BLaER1 treated with 17β-estradiol and CSF1 and Interleukin-3, amounts not matched to agents 10 nM and 100 nM (cell line): Measurements from ENCODE around the gene C1orf52.
"Not testable (repeated sequence)": the region's sequence is repeated elsewhere in the genome, so short reads cannot be mapped to it uniquely, and the experiment has no call there.

Experiments used
- H3K27ac ChIP-seq, 11 experiments: shearing (Covaris generic); formaldehyde crosslinking; 2 replicates each; pipeline ENCODE4 v1.8.1; 2022
- H3K27me3 ChIP-seq, 11 experiments: shearing (Covaris generic); formaldehyde crosslinking; 2 replicates each; pipeline ENCODE4 v1.8.1; 2022
- H3K36me3 ChIP-seq, 11 experiments: shearing (Covaris generic); formaldehyde crosslinking; 2 replicates each; pipeline ENCODE4 v1.8.1; 2022
- H3K4me1 ChIP-seq, 10 experiments: shearing (Covaris generic); formaldehyde crosslinking; 2 replicates each; pipeline ENCODE4 v1.8.1; 2022
- H3K4me2 ChIP-seq, 11 experiments: shearing (Covaris generic); formaldehyde crosslinking; 2 replicates each; pipeline ENCODE4 v1.8.1; 2022
- H3K4me3 ChIP-seq, 10 experiments: shearing (Covaris generic); formaldehyde crosslinking; 2 replicates each; pipeline ENCODE4 v1.8.1; 2022
- H3K9ac ChIP-seq, 11 experiments: shearing (Covaris generic); formaldehyde crosslinking; 2 replicates each; pipeline ENCODE4 v1.8.1; 2022
- H3K9me3 ChIP-seq, 11 experiments: shearing (Covaris generic); formaldehyde crosslinking; replicated peaks in 1 of 11; 2 replicates each; pipeline ENCODE4 v1.8.1; 2022
- H4K20me1 ChIP-seq, 11 experiments: shearing (Covaris generic); formaldehyde crosslinking; 2 replicates each; pipeline ENCODE4 v1.8.1; 2022
- Cebpa-rat ChIP-seq, 11 experiments: shearing (Covaris generic); IDR thresholded peaks; 2 replicates each; pipeline ENCODE4 v1.8.1; 2022

The C1orf52 gene

DNA sequence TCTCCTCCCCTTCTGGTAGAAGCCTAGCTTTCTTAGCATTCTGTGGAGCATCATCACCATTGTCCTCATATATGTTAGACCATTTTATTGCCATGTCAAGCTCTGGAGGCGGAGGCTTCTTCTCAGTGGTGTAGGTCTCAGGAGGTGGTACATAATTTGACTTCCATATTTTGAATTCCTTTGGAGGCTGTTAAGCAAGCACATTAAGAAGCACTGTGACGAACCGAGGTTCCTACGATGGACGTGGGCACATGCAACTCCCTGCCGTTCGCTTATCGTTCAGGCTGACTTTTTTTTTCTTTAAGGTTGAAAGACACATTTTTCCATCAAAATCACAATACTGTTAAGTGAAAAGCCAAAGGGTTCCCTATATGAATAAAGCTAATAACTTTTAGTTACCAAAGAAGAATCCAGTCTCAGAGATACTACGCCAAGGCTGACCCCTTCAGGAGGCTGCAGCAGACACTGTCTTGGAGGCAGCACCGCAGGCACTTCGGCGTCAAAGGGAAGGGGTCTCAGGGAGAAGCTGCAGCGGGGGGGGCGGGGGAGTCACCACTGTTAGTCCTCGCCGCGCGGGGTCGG, 835 bp downstream of the C1orf52 start:
- peak overlapping the region; percentile 84 to 95 (median 93) for H3K9ac ChIP-seq
- peak overlapping the region; percentile 78 to 91 (median 87); a peak in 20 of 22 replicates for H3K27ac ChIP-seq
- H3K4me1 ChIP-seq: peaks cover 18 to 42% (median 29%) of the 10 kb centered on the region in 10 experiments
- peaks cover 53 to 73% (median 63%) of the 10 kb centered on the region in 11 experiments for H3K36me3 ChIP-seq
- peaks cover 5 to 24% (median 17%) of the 10 kb centered on the region in 11 experiments; a peak in 18 of 22 replicates for H3K9me3 ChIP-seq
- H3K4me2 ChIP-seq: peak overlapping the region; percentile 78 to 98 (median 94)
- H4K20me1 ChIP-seq: peaks cover 25 to 58% (median 48%) of the 10 kb centered on the region in 11 experiments; a peak in 20 of 22 replicates
- no peaks in the 10 kb centered on the region for H3K27me3 ChIP-seq
- H3K4me3 ChIP-seq: peak overlapping the region; percentile 85 to 97 (median 92)
- TF ChIP-seq Cebpa-rat (IDR thresholded peaks at IDR 0.05): no peak

DNA sequence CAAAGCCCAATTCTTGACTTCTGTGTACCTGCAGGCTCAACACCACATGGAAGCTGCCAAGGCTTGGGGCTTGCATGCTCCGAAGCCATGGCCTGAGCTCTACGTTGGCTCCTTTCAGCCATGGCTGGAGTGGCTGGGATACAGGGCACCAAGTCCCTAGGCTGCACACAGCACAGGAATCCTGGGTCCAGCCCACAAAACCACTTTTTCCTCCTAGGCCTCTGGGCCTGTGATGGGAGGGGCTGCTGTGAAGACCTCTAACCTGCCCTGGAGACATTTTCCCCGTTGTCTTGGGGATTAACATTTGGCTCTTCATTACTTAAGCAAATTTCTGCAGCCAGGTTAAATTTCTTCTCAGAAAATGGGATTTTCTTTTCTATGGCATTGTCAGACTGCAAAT, 10.4 kb downstream of the C1orf52 start:
- not testable (repeated sequence) for H3K4me2 ChIP-seq, H3K9ac ChIP-seq, H3K27ac ChIP-seq, H3K4me1 ChIP-seq, H3K27me3 ChIP-seq, H3K4me3 ChIP-seq
- H3K36me3 ChIP-seq: peaks cover 38 to 57% (median 47%) of the 10 kb centered on the region in 11 experiments
- peaks cover under 1 to 25% (median 14%) of the 10 kb centered on the region in 11 experiments; a peak in 16 of 22 replicates for H4K20me1 ChIP-seq
- peaks cover 18 to 33% (median 23%) of the 10 kb centered on the region in 11 experiments for H3K9me3 ChIP-seq

- H3K9me3 ChIP-seq: peaks cover 18 to 30% (median 23%) of the 10 kb centered on the region in 11 experiments
- no peaks in the 10 kb centered on the region for H3K27me3 ChIP-seq
- no peak overlapping the region for H3K4me3 ChIP-seq
- no peak overlapping the region for H3K9ac ChIP-seq
- no peaks in the 10 kb centered on the region for H4K20me1 ChIP-seq
- peaks cover 0 to 10% (median 1%) of the 10 kb centered on the region in 10 experiments; a peak in 7 of 20 replicates for H3K4me1 ChIP-seq
- H3K36me3 ChIP-seq: peaks cover 12 to 27% (median 17%) of the 10 kb centered on the region in 11 experiments; a peak in 21 of 22 replicates
- H3K4me2 ChIP-seq: no peak overlapping the region
- H3K27ac ChIP-seq: no peak overlapping the region
- TF ChIP-seq Cebpa-rat (IDR thresholded peaks at IDR 0.05): no peak
Observed at GRCh38 chr1:85245891-85246290, 13.6 kb downstream of the C1orf52 start.

DNA sequence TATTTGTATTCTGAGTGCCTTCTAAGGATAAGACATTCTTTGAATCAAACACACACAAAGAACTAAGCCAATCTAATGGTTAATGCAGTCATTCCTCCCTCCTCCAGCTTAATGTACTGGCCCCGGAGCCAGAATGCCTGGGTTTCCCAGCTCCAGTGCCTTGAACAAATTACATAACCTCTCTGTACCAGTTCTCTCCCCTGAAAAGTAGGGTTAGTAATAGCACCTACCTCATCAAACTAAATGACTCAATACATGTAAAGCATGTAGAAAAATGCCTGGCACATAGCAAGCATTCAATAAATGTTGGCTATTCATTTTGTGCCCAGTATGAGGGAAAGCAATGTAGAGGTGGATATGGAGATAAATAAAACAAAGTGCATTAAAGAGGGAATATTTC, 14.0 kb downstream of the C1orf52 start:
- H3K9me3 ChIP-seq: peaks cover 18 to 26% (median 21%) of the 10 kb centered on the region in 11 experiments
- H3K4me3 ChIP-seq: no peak overlapping the region
- TF ChIP-seq Cebpa-rat (IDR thresholded peaks at IDR 0.05): no peak
- H3K4me1 ChIP-seq: peaks cover 0 to 14% (median 2%) of the 10 kb centered on the region in 10 experiments; a peak in 8 of 20 replicates
- no peak overlapping the region for H3K27ac ChIP-seq
- H3K36me3 ChIP-seq: peaks cover 8 to 23% (median 13%) of the 10 kb centered on the region in 11 experiments; a peak in 21 of 22 replicates
- no peaks in the 10 kb centered on the region for H3K27me3 ChIP-seq
- H3K4me2 ChIP-seq: no peak overlapping the region
- H4K20me1 ChIP-seq: no peaks in the 10 kb centered on the region
- no peak overlapping the region for H3K9ac ChIP-seq

GRCh38 chr1:85244271-85245061, 15.0 kb downstream of the C1orf52 start:
- TF ChIP-seq Cebpa-rat (IDR thresholded peaks at IDR 0.05): no peak
- Histone ChIP-seq H3K4me3 (no peak overlapping the region), H3K9me3 (peaks cover 10 to 16% (median 12%) of the 10 kb centered on the region in 11 experiments), H3K4me2 (peak overlapping the region in 5 of 11 experiments; percentile 8 to 60 (median 23); a peak in 7 of 22 replicates), H3K4me1 (peaks cover 0 to 17% (median 2%) of the 10 kb centered on the region in 10 experiments; a peak in 8 of 20 replicates), H3K27ac (no peak overlapping the region), H3K27me3 (no peaks in the 10 kb centered on the region), H3K36me3 (peaks cover 0 to 13% (median 4%) of the 10 kb centered on the region in 11 experiments; a peak in 6 of 22 replicates), H4K20me1 (no peaks in the 10 kb centered on the region), H3K9ac (peak overlapping the region in 1 of 11 experiments; percentile 25; a peak in 1 of 22 replicates)

DNA sequence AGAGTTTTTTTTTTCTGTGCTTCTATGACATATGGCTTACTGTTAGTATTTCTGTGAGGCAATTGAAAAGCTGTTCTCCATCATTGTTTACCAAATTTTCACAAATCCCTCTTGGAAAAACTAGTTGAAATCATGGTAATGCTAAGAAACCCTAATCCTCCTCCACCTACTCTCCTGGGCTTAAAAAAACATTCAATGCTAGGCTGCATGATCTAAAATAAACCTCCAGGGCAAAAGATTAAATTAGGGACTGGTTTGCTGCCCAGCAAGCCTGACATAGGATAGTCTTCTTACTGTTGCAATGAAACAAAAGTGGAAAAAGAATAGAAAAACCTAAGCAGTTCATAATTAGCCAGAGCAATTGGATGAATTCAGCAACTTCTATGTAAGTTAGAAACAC, 16.1 kb downstream of the C1orf52 start:
- Histone ChIP-seq H4K20me1 (no peaks in the 10 kb centered on the region), H3K36me3 (peaks cover 0 to 4% (median under 1%) of the 10 kb centered on the region in 11 experiments; a peak in 4 of 22 replicates), H3K4me2 (no peak overlapping the region), H3K4me3 (no peak overlapping the region), H3K9me3 (peaks cover 0 to 5% (median 2%) of the 10 kb centered on the region in 11 experiments; a peak in 14 of 22 replicates), H3K27me3 (no peaks in the 10 kb centered on the region), H3K4me1 (peaks cover 0 to 17% (median 2%) of the 10 kb centered on the region in 10 experiments; a peak in 8 of 20 replicates), H3K27ac (no peak overlapping the region), H3K9ac (no peak overlapping the region)
- no peak for TF ChIP-seq Cebpa-rat (IDR thresholded peaks at IDR 0.05)

- H3K9ac ChIP-seq: no peak overlapping the region
- H3K4me2 ChIP-seq: peak overlapping the region in 1 of 11 experiments; percentile 40; a peak in 2 of 22 replicates
- H4K20me1 ChIP-seq: no peaks in the 10 kb centered on the region
- no peaks in the 10 kb centered on the region for H3K27me3 ChIP-seq
- H3K36me3 ChIP-seq: no peaks in the 10 kb centered on the region
- no peak overlapping the region for H3K4me3 ChIP-seq
- H3K4me1 ChIP-seq: peaks cover 0 to 17% (median 2%) of the 10 kb centered on the region in 10 experiments; a peak in 8 of 20 replicates
- H3K9me3 ChIP-seq: no peaks in the 10 kb centered on the region
- no peak overlapping the region for H3K27ac ChIP-seq
- TF ChIP-seq Cebpa-rat (IDR thresholded peaks at IDR 0.05): no peak
Observed at GRCh38 chr1:85240643-85241042, 18.8 kb downstream of the C1orf52 start.

- H3K27me3 ChIP-seq: no peaks in the 10 kb centered on the region
- H3K4me3 ChIP-seq: no peak overlapping the region
- H3K4me1 ChIP-seq: peaks cover 0 to 17% (median 2%) of the 10 kb centered on the region in 10 experiments; a peak in 8 of 20 replicates
- H3K27ac ChIP-seq: no peak overlapping the region
- no peak overlapping the region for H3K9ac ChIP-seq
- H3K36me3 ChIP-seq: no peaks in the 10 kb centered on the region
- no peak for TF ChIP-seq Cebpa-rat (IDR thresholded peaks at IDR 0.05)
- H4K20me1 ChIP-seq: no peaks in the 10 kb centered on the region
- H3K4me2 ChIP-seq: peak overlapping the region in 1 of 11 experiments; percentile 40; a peak in 2 of 22 replicates
- H3K9me3 ChIP-seq: no peaks in the 10 kb centered on the region
Observed at GRCh38 chr1:85240174-85240601, 19.3 kb downstream of the C1orf52 start.

DNA sequence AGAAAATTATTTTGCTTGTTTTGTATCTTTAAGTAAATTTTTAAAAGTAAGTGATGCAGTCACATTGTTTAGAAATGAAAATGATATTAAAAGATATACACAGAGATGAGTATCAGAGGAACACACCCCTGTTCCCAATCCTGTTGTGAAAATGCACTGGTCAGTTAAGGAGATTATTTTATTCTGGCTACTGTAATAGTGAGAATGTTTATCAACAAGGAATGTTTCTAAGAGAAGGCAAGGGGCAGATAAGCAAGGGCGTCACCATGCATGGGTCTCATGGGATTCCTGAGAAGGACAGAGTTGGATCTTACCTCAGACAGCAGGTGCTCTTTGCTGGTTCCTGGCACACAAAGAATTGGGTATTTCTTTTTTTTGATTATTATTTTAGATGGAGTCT, 21.8 kb downstream of the C1orf52 start:
- H3K4me2 ChIP-seq: no peak overlapping the region
- H3K9me3 ChIP-seq: no peaks in the 10 kb centered on the region
- peaks cover 0 to 11% (median 0%) of the 10 kb centered on the region in 10 experiments; a peak in 2 of 20 replicates for H3K4me1 ChIP-seq
- TF ChIP-seq Cebpa-rat (IDR thresholded peaks at IDR 0.05): no peak
- H3K27ac ChIP-seq: no peak overlapping the region
- H3K27me3 ChIP-seq: no peaks in the 10 kb centered on the region
- no peaks in the 10 kb centered on the region for H4K20me1 ChIP-seq
- no peaks in the 10 kb centered on the region for H3K36me3 ChIP-seq
- no peak overlapping the region for H3K4me3 ChIP-seq
- H3K9ac ChIP-seq: no peak overlapping the region
